ENCODE data around the gene AOPEP. TPM values are rescaled to one million over a fixed set of nuclear protein-coding genes. Genes with fewer than 3 reads are reported as not detected.

AOPEP gene
- total RNA-seq, 1 donor from 2014 or later: 24.8 TPM

DNA sequence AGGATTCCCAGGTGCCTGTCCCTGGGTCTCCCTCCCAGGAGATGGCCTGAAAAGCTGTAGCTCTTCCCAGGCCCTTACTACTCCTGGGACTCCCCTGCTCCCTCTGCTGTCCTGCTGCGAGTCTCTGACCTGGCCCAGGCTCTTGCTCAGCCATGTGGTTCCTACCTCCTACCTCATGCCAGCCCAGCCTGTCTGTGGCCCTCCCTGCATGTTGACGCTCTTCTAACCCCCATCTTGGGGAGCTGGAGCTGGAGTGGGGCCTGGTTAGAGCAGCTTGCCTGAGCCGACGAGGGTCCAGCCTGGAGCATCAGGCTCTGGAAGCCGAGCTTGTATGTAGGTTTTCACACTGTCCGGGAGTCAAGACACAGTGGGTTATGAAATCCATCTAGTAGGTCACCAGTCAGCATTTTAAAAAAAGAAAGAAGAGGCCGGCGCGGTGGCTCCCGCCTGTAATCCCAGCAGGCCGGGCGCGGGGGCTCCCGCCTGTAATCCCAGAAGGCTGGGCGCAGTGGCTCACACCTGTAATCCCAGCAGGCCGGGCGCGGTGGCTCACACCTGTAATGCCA is 346.6 kb downstream of the AOPEP start:
- H3K27ac Mint-ChIP-seq (ENCODE audit: unreplicated experiment): no peak overlapping the region
- DNase-seq (ENCODE audit: low read depth, low spot score): no peak

DNA sequence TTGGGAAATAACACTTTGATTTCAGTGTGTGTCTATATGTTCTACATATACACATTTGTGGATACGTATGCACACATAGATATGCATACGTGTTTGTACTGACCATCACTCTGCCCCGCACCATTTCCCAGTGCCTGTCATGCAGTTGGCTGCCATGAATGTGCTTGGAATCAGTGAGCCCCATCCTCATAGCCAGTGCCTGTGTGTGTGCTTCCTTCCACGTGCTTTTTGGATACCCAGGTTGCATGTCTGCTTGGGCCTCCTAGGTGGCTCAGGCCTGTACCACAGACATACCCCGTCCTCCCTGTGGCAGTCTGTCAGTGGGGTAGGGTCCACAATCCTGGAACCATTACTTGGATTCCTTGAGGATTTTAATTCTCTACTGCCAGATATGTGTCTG is 347.4 kb downstream of the AOPEP start:
- no peak for DNase-seq (ENCODE audit: low read depth, low spot score)
- H3K27me3 Mint-ChIP-seq (ENCODE audit: low read depth): no peaks in the 10 kb centered on the region
- no peaks in the 10 kb centered on the region for H3K36me3 Mint-ChIP-seq (ENCODE audit: low read depth)
- TF ChIP-seq, protein P1, sequence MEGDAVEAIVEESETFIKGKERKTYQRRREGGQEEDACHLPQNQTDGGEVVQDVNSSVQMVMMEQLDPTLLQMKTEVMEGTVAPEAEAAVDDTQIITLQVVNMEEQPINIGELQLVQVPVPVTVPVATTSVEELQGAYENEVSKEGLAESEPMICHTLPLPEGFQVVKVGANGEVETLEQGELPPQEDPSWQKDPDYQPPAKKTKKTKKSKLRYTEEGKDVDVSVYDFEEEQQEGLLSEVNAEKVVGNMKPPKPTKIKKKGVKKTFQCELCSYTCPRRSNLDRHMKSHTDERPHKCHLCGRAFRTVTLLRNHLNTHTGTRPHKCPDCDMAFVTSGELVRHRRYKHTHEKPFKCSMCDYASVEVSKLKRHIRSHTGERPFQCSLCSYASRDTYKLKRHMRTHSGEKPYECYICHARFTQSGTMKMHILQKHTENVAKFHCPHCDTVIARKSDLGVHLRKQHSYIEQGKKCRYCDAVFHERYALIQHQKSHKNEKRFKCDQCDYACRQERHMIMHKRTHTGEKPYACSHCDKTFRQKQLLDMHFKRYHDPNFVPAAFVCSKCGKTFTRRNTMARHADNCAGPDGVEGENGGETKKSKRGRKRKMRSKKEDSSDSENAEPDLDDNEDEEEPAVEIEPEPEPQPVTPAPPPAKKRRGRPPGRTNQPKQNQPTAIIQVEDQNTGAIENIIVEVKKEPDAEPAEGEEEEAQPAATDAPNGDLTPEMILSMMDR (conservative IDR thresholded peaks at IDR 0.05): no peak
- H3K4me1 Mint-ChIP-seq: peaks cover 44% of the 10 kb centered on the region
- no peak overlapping the region for H3K27ac Mint-ChIP-seq (ENCODE audit: unreplicated experiment)
- H3K9me3 Mint-ChIP-seq: no peaks in the 10 kb centered on the region
- H3K4me3 Mint-ChIP-seq: no peak overlapping the region

More for the DNA sequence above, 346.6 kb downstream of the AOPEP start:
- no peaks in the 10 kb centered on the region for H3K36me3 Mint-ChIP-seq (ENCODE audit: low read depth)
- no peak overlapping the region for H3K4me3 Mint-ChIP-seq
- TF ChIP-seq, protein P1 (conservative IDR thresholded peaks at IDR 0.05): peak; percentile 32
- no peaks in the 10 kb centered on the region for H3K27me3 Mint-ChIP-seq (ENCODE audit: low read depth)
- no peaks in the 10 kb centered on the region for H3K9me3 Mint-ChIP-seq
- peaks cover 36% of the 10 kb centered on the region for H3K4me1 Mint-ChIP-seq

DNA sequence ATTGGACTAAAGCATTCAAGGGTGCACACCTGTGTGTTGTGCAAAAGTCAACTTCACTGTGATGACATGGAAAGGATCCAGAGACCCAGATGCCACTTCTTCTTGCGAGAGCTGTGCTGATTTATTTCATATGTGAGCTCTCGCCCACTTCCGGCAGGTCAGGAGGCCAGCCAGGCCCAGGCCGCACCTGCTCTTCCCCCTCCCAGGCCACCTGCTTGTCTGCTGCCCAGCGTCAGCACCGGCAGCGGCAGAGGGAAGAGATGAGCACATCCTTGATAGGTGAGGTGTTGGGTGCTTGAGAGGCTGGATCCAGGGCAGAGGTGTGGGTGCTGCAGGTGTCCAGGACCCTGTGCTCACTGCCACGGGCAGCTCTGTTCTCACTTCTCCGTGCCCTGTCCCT is 348.1 kb downstream of the AOPEP start:
- no peak overlapping the region for H3K4me3 Mint-ChIP-seq
- H3K9me3 Mint-ChIP-seq: no peaks in the 10 kb centered on the region
- H3K36me3 Mint-ChIP-seq (ENCODE audit: low read depth): no peaks in the 10 kb centered on the region
- H3K4me1 Mint-ChIP-seq: peaks cover 51% of the 10 kb centered on the region
- H3K27me3 Mint-ChIP-seq (ENCODE audit: low read depth): no peaks in the 10 kb centered on the region
- H3K27ac Mint-ChIP-seq (ENCODE audit: unreplicated experiment): no peak overlapping the region
- no peak for DNase-seq (ENCODE audit: low read depth, low spot score)
- TF ChIP-seq, protein P1 (conservative IDR thresholded peaks at IDR 0.05): no peak

DNA sequence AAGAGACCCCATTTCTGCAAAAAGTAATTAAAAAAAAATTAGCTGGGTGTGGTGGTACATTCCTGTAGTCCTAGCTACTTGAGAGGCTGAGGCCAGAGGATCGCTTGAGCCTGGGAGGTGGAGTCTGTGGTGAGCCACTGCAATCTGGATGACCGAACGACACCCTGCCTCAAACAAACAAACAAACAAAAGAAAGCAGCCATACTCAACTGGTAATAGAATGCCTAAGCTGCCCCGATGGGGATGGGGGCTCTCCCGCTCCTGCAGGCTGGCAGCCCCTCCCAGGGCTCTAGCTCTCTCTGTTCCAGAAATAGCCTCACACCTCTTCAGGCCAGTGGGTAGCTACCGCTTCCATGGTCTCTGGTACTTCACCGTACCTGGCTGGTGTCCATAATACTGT is 349.2 kb downstream of the AOPEP start:
- Mint-ChIP-seq H3K27ac (ENCODE audit: unreplicated experiment) (no peak overlapping the region), H3K9me3 (no peaks in the 10 kb centered on the region), H3K4me1 (peaks cover 52% of the 10 kb centered on the region), H3K36me3 (ENCODE audit: low read depth) (no peaks in the 10 kb centered on the region), H3K4me3 (no peak overlapping the region), H3K27me3 (ENCODE audit: low read depth) (no peaks in the 10 kb centered on the region)
- no peak for DNase-seq (ENCODE audit: low read depth, low spot score)
- TF ChIP-seq, protein P1 (conservative IDR thresholded peaks at IDR 0.05): no peak

GRCh38 chr9:95076696-95077052 is 350.2 kb downstream of the AOPEP start:
- no peak overlapping the region for H3K4me3 Mint-ChIP-seq
- TF ChIP-seq, protein P1 (conservative IDR thresholded peaks at IDR 0.05): no peak
- H3K27ac Mint-ChIP-seq (ENCODE audit: unreplicated experiment): no peak overlapping the region
- H3K27me3 Mint-ChIP-seq (ENCODE audit: low read depth): no peaks in the 10 kb centered on the region
- no peaks in the 10 kb centered on the region for H3K9me3 Mint-ChIP-seq
- H3K36me3 Mint-ChIP-seq (ENCODE audit: low read depth): no peaks in the 10 kb centered on the region
- H3K4me1 Mint-ChIP-seq: peaks cover 60% of the 10 kb centered on the region
- DNase-seq (ENCODE audit: low read depth, low spot score): no peak
